ENCODE measurements around the gene CUEDC2.

Gene CUEDC2

GRCh38 chr10:102476466-102477141 is 44.2 kb upstream of the CUEDC2 start:
- Histone ChIP-seq H4K20me1 (ENCODE audit: low read depth, low read length) (no peaks in the 10 kb centered on the region), H3K4me2 (ENCODE audit: low read depth, low read length, poor library complexity, severe bottlenecking) (no peak overlapping the region), H3F3A (ENCODE audit: insufficient read depth) (no peaks in the 10 kb centered on the region), H3K9ac (ENCODE audit: low read length) (no peak overlapping the region), H3K36me3 (ENCODE audit: low read length) (no peaks in the 10 kb centered on the region), H3K9me3 (ENCODE audit: insufficient read depth, low read length) (no peaks in the 10 kb centered on the region), H3K79me2 (ENCODE audit: insufficient read depth, low read length) (no peaks in the 10 kb centered on the region), H3K27ac (ENCODE audit: low read depth, low read length) (no peak overlapping the region), H3K9me2 (replicated peaks; ENCODE audit: insufficient read depth, low read length) (no peaks in the 10 kb centered on the region), H3K4me3 (ENCODE audit: insufficient read depth, low read length, poor library complexity, severe bottlenecking) (no peak overlapping the region), H3K27me3 (ENCODE audit: low read length) (no peaks in the 10 kb centered on the region), H2AFZ (ENCODE audit: low read depth, low read length, severe bottlenecking) (no peak overlapping the region)
- no peak for TF ChIP-seq EZH2phosphoT487 (conservative IDR thresholded peaks at IDR 0.05; ENCODE audit: low read length)
- no peak for TF ChIP-seq CTCF (IDR thresholded peaks at IDR 0.05; ENCODE audit: insufficient read depth, low read length, poor library complexity, severe bottlenecking)

GRCh38 chr10:102475451-102476040 is 43.2 kb upstream of the CUEDC2 start:
- H4K20me1 ChIP-seq (ENCODE audit: low read depth, low read length): no peaks in the 10 kb centered on the region
- no peaks in the 10 kb centered on the region for H3K9me2 ChIP-seq (replicated peaks; ENCODE audit: insufficient read depth, low read length)
- H3K27ac ChIP-seq (ENCODE audit: low read depth, low read length): no peak overlapping the region
- no peak overlapping the region for H3K4me3 ChIP-seq (ENCODE audit: insufficient read depth, low read length, poor library complexity, severe bottlenecking)
- TF ChIP-seq CTCF (IDR thresholded peaks at IDR 0.05; ENCODE audit: insufficient read depth, low read length, poor library complexity, severe bottlenecking) (no peak), EZH2phosphoT487 (conservative IDR thresholded peaks at IDR 0.05; ENCODE audit: low read length) (no peak)
- no peaks in the 10 kb centered on the region for H3K9me3 ChIP-seq (ENCODE audit: insufficient read depth, low read length)
- no peaks in the 10 kb centered on the region for H3F3A ChIP-seq (ENCODE audit: insufficient read depth)
- no peaks in the 10 kb centered on the region for H3K36me3 ChIP-seq (ENCODE audit: low read length)
- no peak overlapping the region for H3K9ac ChIP-seq (ENCODE audit: low read length)
- H3K4me2 ChIP-seq (ENCODE audit: low read depth, low read length, poor library complexity, severe bottlenecking): no peak overlapping the region
- no peak overlapping the region for H2AFZ ChIP-seq (ENCODE audit: low read depth, low read length, severe bottlenecking)
- H3K27me3 ChIP-seq (ENCODE audit: low read length): no peaks in the 10 kb centered on the region
- no peaks in the 10 kb centered on the region for H3K79me2 ChIP-seq (ENCODE audit: insufficient read depth, low read length)

- Histone ChIP-seq H3F3A (ENCODE audit: insufficient read depth) (no peaks in the 10 kb centered on the region), H3K36me3 (ENCODE audit: low read length) (no peaks in the 10 kb centered on the region), H3K9me2 (replicated peaks; ENCODE audit: insufficient read depth, low read length) (no peaks in the 10 kb centered on the region), H3K27me3 (ENCODE audit: low read length) (no peaks in the 10 kb centered on the region), H2AFZ (ENCODE audit: low read depth, low read length, severe bottlenecking) (no peak overlapping the region), H3K4me2 (ENCODE audit: low read depth, low read length, poor library complexity, severe bottlenecking) (no peak overlapping the region), H4K20me1 (ENCODE audit: low read depth, low read length) (no peaks in the 10 kb centered on the region), H3K79me2 (ENCODE audit: insufficient read depth, low read length) (no peaks in the 10 kb centered on the region), H3K4me3 (ENCODE audit: insufficient read depth, low read length, poor library complexity, severe bottlenecking) (no peak overlapping the region), H3K9me3 (ENCODE audit: insufficient read depth, low read length) (no peaks in the 10 kb centered on the region), H3K9ac (ENCODE audit: low read length) (no peak overlapping the region), H3K27ac (ENCODE audit: low read depth, low read length) (no peak overlapping the region)
- TF ChIP-seq CTCF (IDR thresholded peaks at IDR 0.05; ENCODE audit: insufficient read depth, low read length, poor library complexity, severe bottlenecking) (no peak), EZH2phosphoT487 (conservative IDR thresholded peaks at IDR 0.05; ENCODE audit: low read length) (no peak)
These were observed 41.3 kb upstream of the CUEDC2 start for GRCh38 chr10:102473445-102474331.
